ENCODE results near the gene PARVG. TPM values are rescaled to one million over a fixed set of nuclear protein-coding genes. Genes with fewer than 3 reads are reported as not detected.

PARVG gene
- total and polyA plus RNA-seq, 2 of the 13 experiments (the other 11 are each of a cell fraction or from before 2014, with no cell fraction given): not detected

DNA sequence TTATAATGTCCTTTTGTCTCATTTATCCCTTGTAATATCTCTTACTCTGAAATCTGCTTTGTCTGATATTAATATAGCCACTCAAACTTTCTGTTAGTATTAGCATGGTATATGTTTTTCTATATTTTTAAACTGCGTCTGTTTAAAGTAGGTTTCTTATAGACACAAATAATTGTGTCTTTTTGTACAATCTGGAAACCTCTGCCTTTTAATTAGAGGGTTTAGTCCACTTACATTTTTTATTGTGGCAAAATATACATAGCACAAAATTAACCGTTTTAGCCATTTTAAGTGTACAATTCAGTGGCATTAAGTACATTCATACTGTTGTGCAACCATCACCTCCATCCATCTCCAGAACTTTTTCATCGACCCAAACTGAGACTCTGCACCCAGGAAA lies 28.6 kb downstream of the PARVG start (continued):
- TF ChIP-seq, protein P1, sequence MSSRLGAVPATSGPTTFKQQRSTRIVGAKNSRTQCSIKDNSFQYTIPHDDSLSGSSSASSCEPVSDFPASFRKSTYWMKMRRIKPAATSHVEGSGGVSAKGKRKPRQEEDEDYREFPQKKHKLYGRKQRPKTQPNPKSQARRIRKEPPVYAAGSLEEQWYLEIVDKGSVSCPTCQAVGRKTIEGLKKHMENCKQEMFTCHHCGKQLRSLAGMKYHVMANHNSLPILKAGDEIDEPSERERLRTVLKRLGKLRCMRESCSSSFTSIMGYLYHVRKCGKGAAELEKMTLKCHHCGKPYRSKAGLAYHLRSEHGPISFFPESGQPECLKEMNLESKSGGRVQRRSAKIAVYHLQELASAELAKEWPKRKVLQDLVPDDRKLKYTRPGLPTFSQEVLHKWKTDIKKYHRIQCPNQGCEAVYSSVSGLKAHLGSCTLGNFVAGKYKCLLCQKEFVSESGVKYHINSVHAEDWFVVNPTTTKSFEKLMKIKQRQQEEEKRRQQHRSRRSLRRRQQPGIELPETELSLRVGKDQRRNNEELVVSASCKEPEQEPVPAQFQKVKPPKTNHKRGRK (CRISPR knock-in tag; IDR thresholded peaks at IDR 0.05): no peak
- TF ChIP-seq, protein P2, sequence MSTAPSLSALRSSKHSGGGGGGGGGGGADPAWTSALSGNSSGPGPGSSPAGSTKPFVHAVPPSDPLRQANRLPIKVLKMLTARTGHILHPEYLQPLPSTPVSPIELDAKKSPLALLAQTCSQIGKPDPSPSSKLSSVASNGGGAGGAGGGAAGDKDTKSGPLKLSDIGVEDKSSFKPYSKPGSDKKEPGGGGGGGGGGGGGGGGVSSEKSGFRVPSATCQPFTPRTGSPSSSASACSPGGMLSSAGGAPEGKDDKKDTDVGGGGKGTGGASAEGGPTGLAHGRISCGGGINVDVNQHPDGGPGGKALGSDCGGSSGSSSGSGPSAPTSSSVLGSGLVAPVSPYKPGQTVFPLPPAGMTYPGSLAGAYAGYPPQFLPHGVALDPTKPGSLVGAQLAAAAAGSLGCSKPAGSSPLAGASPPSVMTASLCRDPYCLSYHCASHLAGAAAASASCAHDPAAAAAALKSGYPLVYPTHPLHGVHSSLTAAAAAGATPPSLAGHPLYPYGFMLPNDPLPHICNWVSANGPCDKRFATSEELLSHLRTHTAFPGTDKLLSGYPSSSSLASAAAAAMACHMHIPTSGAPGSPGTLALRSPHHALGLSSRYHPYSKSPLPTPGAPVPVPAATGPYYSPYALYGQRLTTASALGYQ (CRISPR knock-in tag; IDR thresholded peaks at IDR 0.05): no peak
- TF ChIP-seq JDP2 (CRISPR knock-in tag; IDR thresholded peaks at IDR 0.05; ENCODE audit: borderline replicate concordance): no peak
- TF ChIP-seq SRY (CRISPR knock-in tag; IDR thresholded peaks at IDR 0.05): no peak
- no peak for TF ChIP-seq ZNF207 (IDR thresholded peaks at IDR 0.05; ENCODE audit: borderline replicate concordance)
- no peak for TF ChIP-seq CCAR2 (optimal IDR thresholded peaks at IDR 0.05; ENCODE audit: low read depth, low read length)
- TF ChIP-seq, protein P3, sequence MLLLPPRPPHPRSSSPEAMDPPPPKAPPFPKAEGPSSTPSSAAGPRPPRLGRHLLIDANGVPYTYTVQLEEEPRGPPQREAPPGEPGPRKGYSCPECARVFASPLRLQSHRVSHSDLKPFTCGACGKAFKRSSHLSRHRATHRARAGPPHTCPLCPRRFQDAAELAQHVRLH (CRISPR knock-in tag; IDR thresholded peaks at IDR 0.05; ENCODE audit: borderline replicate concordance, low read depth): no peak

DNA sequence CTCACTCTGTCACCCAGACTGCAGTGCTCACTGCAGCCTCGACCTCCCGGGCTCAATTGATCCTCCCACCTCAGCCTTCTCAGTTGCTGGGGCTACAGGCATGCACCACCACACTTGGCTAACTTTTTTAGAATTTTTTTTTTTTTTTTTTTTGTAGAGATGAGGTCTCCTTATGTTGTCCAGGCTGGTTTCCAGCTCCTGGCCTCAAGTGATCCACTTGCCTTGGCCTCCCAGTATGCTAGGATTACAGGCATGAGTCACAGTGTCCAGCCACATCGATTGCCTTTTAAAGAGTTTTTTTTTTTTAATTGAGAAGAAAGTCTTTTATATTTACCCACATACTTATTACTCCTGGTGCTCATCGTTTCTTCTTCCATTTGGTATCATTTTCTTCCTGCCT lies 30.0 kb downstream of the PARVG start:
- Histone ChIP-seq H3K9ac (ENCODE audit: insufficient read depth, low read depth, low read length) (no peak overlapping the region), H3K36me3 (replicated peaks in 1 of 2; ENCODE audit: control insufficient read depth in 1 of 2, insufficient read depth in 2 of 2, low read length in 2 of 2) (no peaks in the 10 kb centered on the region), H3K27ac (ENCODE audit: extremely low read length, insufficient read depth, low read length) (no peak overlapping the region), H2AFZ (ENCODE audit: low read length) (no peak overlapping the region), H3K9me3 (ENCODE audit: low read length) (no peaks in the 10 kb centered on the region), H3K4me1 (ENCODE audit: insufficient read depth, low read length) (no peaks in the 10 kb centered on the region), H3K4me3 (replicated peaks in 1 of 3; ENCODE audit: insufficient read depth in 1 of 3, low read depth in 2 of 3, low read length in 3 of 3) (no peak overlapping the region), H3K4me2 (ENCODE audit: low read depth, low read length) (no peak overlapping the region), H3K27me3 (ENCODE audit: control insufficient read depth in 1 of 2, insufficient read depth in 2 of 2, low read length in 2 of 2) (no peaks in the 10 kb centered on the region; a peak in 2 of 5 replicates), H3K79me2 (ENCODE audit: insufficient read depth, low read length) (no peaks in the 10 kb centered on the region), H4K20me1 (ENCODE audit: insufficient read depth, low read length) (no peaks in the 10 kb centered on the region)
- 0% methylated on average over 4 of the region's 4 CpGs for WGBS (ENCODE audit: low lambda C conversion rate)
- ChIA-PET POLR2A (no interaction called here), CTCF (ENCODE audit: low intra/inter-chr PET ratio, low total read pairs) (no interaction called here)
- no peak for ATAC-seq
- BruUV-seq (replicated peaks): no TSS peak
- intact Hi-C loops (cut with micrococcal nuclease; ENCODE audit: unreplicated experiment) (no loop called here), in situ Hi-C loops (cut with HindIII; ENCODE audit: extremely low pct_ligation_motif_present, low pct_unique_long_range_greater_than_20kb) (no loop called here)
- FAIRE-seq: no peak
- TF ChIP-seq ZNF75D (CRISPR knock-in tag; IDR thresholded peaks at IDR 0.05; ENCODE audit: borderline replicate concordance): no peak
- TF ChIP-seq ZFAT (CRISPR knock-in tag; conservative IDR thresholded peaks at IDR 0.05): no peak
- TF ChIP-seq, protein P4, sequence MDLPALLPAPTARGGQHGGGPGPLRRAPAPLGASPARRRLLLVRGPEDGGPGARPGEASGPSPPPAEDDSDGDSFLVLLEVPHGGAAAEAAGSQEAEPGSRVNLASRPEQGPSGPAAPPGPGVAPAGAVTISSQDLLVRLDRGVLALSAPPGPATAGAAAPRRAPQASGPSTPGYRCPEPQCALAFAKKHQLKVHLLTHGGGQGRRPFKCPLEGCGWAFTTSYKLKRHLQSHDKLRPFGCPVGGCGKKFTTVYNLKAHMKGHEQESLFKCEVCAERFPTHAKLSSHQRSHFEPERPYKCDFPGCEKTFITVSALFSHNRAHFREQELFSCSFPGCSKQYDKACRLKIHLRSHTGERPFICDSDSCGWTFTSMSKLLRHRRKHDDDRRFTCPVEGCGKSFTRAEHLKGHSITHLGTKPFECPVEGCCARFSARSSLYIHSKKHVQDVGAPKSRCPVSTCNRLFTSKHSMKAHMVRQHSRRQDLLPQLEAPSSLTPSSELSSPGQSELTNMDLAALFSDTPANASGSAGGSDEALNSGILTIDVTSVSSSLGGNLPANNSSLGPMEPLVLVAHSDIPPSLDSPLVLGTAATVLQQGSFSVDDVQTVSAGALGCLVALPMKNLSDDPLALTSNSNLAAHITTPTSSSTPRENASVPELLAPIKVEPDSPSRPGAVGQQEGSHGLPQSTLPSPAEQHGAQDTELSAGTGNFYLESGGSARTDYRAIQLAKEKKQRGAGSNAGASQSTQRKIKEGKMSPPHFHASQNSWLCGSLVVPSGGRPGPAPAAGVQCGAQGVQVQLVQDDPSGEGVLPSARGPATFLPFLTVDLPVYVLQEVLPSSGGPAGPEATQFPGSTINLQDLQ (CRISPR knock-in tag; IDR thresholded peaks at IDR 0.05): no peak
- no peak for DNase-seq (ENCODE audit: low spot score)
